ENCODE data around the gene TTC7B.

GRCh38 chr14:90759370-90760077 is 56.7 kb downstream of the TTC7B start:
- TF ChIP-seq CTCF (conservative IDR thresholded peaks at IDR 0.05) (no peak), ZFX (IDR thresholded peaks at IDR 0.05) (no peak)

Measured in C4-2B (cell line).